ENCODE results near the gene STUM.

Gene STUM

GRCh38 chr1:226643177-226643576 lies 94.6 kb downstream of the STUM start:
- no peak for DNase-seq

DNA sequence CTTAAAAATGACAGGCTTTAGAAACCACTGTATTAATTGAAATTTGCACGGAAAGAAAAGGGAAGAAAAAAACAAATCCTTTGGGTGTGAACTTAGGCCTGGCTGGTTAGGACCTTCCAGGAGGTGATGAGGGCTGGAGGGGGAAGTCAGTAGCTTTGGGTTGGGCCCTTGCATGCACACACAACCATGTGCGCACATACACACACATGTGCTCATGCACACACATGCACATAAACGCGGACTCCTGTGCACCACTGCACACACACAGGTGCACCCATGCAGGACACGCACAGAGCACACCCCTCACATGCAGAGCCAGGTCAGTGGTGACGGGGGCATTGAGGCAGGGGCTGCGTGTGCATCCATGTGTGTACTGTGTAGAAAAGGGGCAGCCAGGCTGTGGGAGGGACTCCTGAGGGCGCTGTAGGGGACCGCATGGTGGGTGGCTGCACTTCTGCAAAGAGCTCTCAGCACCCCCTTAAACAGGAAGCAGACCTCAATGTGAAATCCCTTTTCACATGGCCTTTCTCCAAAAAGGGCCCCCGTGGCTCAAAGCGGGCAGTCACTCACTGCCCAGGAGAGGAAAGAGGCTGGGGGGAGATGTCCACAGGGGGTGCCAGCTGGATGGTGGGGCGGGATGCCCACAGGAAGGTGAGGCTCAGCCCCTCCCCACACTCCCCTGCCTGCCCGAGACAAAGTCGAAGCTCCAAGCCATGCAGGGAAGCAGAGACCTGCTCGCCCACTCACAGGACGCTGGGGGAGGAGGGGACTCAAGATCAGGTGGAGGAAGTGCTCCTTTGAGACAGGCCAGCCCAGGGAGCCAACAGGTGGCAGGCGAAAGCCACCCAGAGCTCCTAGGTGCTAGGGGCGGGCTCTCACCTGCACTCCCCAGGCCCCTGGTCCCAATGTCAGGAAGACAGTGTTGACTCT lies 95.3 kb downstream of the STUM start:
- no peak for DNase-seq

GRCh38 chr1:226644541-226645176 lies 96.1 kb downstream of the STUM start:
- no peak for DNase-seq

DNA sequence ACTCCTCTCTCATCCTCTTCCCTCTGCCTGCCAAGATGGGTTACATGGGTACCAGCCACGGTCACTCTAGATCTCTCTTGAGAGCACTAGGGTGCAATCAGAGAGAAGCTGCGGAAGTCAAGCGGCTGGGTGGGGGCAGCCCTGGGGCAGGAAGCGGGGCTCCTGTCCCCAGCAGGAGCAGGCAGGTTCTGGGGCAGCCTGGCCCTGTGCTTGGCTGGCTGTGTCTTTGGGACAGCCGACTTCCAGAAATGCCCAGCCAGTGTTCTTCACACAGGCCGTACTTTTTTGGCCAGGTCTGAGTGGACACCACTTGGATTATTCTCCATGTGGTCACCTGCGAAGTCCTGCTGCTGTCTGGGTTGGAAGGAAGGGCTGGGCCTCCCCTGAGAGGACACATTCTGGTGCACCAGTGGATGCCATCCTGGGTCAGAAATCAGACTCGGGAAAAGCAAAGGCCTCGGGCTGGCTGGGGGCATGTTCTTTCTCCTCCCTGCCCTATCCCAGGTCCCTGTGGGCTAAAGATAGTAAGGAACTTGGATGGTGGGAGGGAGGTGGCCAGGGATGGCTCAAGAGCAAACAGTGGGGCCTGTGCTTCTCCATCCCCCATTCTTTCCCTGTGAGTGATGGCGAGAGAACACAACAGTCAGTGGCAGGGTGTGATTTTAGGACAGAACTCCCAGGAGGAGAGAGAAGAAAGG lies 96.9 kb downstream of the STUM start:
- no peak for DNase-seq

DNA sequence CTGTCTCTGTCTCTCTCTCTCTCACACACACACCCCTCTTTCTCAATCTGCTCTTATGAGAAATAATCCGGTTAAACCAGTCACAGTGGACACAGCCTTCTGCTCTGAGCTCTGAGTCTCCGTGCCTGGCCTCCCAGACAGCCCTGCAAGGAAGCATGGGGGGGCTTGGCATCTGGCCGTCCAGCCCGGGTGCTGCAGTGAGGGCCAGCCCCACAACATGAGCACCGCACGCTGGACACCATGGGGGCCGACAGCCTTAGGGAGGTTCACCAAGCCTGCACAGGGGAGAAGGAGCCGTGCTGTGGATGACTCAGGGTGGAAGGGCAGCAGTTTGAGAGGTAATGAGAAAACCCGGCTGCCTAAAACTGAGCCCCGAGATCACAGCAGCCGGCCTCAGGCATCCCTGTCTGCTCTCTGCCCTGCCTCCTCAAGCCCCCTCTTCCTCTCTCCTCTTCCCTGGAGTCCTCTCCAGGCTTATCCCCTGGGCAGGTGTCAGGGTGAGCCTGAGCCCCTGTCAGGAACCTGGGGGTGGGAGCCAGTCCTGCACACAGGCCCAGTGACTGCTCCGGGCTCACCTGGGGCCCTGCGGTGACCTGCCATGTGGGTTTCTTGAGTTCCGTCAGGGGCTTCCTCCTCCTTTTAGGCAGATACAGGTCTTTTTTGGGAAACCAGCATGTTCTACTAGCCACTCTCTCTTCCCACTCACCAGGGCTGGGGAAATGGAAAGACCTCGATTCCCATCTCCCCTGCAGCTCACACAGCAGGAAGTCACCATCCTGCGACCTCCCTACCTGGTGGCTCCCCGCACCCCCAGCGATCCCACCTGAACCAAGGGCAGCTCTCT lies 97.7 kb downstream of the STUM start:
- no peak for DNase-seq

- no peak for DNase-seq
Measured at GRCh38 chr1:226646870-226647449, 98.4 kb downstream of the STUM start.

DNA sequence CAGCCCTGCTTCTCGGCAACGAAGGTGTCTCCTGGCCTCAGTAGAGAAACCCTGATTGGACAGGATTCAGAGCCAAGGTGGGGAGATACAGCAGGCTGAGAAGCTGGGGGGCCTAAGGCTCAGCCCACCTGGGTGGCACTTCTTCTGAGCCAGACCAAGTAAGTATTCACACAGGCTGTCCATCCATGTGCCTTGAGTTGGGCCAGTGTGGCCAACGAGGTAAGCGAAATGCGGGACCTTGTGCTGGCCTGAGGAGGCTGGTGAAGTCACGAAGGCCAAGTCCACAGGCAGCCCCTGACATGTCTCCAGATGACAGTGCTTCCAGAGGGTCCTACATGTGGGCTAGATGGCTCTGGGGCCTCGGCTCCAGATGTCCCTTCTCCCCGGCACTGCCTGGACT lies 99.2 kb downstream of the STUM start:
- no peak for DNase-seq

GRCh38 chr1:226648421-226648820 lies 99.9 kb downstream of the STUM start:
- no peak for DNase-seq

DNA sequence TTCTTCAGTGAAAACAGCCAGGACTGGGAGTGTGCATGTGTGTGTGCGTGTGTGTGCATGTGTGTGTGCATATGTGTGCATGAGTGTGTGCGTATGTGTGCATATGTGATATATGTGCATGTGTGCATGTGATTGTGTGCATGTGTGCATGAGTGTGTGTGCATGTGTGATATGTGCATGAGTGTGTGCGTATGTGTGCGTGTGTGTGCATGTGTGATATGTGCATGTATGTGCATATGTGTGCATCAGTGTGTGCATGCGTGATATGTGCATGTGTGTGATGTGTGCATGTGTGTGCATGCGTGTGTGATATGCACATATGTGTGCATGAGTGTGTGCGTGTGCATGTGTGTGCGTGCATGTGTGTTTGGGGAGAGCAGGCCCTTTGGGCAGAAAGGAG lies 100.7 kb downstream of the STUM start:
- DNase-seq = no peak

GRCh38 chr1:226649780-226650179 lies 101.2 kb downstream of the STUM start:
- no peak for DNase-seq

DNA sequence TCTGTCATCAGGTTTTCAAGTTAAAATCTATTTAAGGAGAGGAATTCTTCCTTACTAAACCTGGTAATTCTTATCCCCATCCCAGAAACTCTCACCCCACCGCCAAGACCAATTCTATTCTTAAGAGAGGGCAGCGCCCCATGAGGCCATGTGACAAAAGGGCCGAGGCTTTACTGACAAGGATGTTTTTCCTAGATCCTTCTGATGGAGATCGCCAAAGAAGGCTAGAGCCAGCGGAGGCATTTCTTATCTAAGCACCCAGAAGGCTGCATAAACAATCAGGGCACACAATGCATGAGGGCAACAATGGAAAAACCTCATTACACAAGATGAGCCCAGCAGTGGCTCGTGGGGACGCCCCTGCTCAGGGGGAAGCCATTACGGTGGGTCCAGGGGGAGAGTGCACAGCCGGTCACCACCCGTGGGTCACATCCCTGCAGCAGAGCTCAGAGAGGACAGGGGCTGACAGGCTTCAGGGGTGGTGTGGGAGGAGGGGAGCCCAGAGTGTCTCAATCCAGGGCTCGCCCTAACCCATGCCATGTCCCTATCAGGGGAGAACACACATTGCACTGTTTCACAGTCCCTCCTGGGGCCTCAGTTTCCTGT lies 101.8 kb downstream of the STUM start:
- no peak for DNase-seq

GRCh38 chr1:226651041-226651731 lies 102.6 kb downstream of the STUM start:
- no peak for DNase-seq

DNA sequence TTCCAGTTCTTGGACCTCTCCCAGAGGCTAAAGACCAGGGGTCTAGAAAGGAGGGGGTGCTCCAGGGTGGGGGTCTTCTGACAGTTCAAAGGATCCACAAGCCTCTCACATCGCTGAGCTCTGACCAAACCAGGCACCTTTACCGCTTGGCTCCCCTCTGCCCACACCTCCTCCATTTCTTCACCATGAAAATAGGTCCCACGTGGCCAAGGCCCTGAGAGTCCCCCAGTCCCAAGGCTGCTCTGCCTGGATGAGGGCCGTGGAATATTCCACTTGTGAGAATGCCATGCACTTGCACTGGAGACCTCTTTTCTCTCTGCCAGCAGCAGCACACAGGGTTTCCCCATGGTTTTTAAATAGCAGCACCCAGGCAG lies 103.2 kb downstream of the STUM start:
- DNase-seq = no peak

DNA sequence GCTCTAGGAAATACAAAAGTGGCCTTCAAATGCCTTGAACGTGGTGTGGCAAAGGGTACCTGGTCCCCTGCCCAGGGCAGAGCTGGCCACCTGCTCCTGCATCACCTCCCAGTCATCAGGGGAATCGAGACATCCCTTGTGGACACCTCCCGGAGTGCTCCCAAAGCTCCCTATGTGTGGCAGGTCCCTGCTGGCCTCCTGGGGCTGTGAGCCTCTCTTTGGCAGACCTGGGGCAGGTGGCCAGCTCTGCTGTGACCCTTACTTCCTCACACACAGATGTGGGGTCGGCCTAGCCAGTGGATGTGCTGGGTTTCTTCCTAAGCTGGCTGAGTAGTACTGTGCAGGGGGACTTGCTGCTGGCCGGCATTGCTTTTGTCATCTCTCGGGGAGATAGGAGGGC lies 104.0 kb downstream of the STUM start:
- no peak for DNase-seq

- no peak for DNase-seq
Measured at GRCh38 chr1:226653311-226653921, 104.9 kb downstream of the STUM start.

DNA sequence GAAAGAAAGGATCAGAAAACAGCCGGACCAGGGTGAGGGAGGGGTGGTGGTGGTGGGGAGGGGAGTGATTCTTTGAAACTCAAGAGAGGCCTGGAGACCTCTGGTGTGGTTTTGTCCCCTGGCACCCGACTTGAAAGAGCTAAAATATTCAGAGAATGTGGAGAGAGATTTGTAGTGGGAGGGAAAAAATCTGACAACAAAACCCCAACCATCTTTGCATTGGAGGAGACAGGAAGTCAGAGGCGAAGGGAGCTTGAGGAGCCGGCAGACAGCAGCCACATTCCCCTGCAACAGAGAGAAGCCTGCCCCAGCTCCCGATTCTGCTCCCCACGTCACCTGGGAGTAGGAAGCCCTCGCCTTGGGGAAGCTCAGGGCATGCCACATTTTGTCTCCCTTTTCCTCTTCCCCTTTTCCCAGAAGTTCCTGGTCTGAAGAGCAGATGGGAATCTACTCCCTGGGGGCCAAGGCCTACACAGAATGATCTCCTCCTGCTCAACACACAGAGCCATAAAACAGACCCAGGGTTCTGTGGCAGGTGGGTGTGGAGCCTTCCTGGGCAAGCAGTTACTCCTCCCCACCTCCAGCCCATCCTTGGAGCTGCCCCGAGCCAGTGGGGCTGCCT lies 105.6 kb downstream of the STUM start:
- DNase-seq = no peak

DNA sequence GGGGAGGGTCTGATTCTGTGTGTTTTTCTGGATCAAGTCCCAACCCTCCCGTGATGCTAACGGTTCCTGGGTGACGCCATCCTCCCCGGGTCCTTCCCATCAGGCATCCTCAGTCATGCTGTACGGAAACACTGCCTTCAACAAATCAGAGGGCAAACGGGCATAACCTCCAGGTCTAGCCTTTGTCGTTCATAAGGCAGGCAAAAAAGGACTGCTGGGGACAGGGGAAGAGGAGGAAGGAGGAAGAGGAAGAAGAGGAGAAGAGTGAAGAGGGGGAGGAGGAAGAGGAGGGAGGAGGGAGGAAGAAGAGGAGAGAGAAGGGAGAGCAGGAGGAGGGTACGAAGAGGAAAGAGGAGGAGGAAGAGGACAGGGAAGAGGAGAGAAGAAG lies 106.1 kb downstream of the STUM start:
- no peak for DNase-seq

DNA sequence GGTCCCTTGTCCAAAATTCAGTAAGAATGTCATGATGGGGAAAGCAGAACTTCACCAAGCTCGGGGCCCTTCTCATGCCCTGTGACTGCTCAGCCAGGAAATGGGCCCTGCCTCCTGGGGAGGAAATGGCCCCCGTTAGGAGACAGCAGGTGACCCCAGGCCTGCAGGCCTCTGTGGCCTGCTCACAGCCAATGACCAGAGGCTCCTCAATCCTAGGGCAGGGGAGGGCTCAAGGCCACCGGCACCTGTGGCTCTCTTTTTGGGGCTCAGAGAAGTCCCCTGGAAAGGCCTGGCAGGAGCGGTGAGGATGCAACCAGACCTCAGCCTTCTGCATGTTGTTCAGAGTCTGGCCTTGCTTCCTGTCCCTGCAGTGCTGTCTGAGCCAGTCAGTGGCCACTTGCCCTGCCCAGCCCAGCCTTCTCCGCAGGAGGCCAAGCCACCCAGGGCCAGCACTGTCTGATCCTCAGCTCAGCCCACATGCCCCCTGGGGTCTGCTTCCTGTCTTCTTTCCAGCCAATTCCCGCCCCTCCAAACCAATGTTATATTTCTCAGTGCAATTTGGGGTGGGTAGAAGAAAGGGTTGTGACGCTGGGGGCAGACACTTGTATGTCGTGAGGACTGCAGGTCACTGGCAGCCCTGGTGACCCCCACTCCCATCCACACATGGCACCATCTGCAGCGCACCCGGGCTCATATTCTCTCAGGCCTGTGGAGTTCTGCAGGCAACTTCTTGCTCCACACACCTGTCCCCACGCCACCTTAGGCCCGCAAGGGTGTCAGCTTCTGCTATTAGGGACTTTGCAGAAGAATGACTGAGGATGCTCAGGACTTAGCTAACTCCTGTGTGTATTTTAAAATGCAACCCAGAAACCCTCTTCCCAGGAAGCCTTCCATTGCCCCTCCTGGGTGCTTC lies 106.9 kb downstream of the STUM start:
- no peak for DNase-seq

DNA sequence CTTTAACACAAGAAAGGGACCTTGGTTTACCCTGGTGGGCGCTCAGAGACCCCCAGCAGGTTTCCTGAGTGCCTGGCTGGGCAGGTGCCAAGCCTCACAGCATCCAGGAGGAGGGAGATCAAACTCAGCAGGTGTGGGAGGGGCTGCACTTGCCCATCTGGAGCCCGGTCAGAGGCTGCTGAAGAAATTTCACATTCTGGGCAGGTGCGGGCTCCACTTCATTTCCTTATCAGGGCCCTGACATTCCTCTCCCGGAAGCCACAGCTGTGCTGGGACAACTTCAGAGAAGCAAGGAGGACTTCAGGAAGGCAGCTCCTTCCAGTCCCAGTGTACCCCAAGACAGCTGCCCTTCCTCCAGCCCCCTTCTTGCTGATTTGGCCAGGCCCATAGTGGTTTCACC lies 107.6 kb downstream of the STUM start:
- DNase-seq = no peak

Measured in T1000 (cell line).